GM20431 (cell line): ENCODE measurements around the gene NIPSNAP3A.

Experiments
- in situ Hi-C: fragments of 300-500 bp; cut with MseI, MboI; formaldehyde crosslinking; loops from one replicate; pipeline ENCODE4 v1.15.0; 2020; ENCODE audit warnings: low sequenced_read_pairs; ENCODE audit not compliant: unreplicated experiment

The NIPSNAP3A gene

GRCh38 chr9:104800068-104800785 is 52.7 kb downstream of the NIPSNAP3A start:
- in situ Hi-C loops = no loop called here

- in situ Hi-C loops = no loop called here
Observed at GRCh38 chr9:104802110-104802509, 54.6 kb downstream of the NIPSNAP3A start.

GRCh38 chr9:104802906-104803305 is 55.4 kb downstream of the NIPSNAP3A start:
- in situ Hi-C loops = no loop called here

- in situ Hi-C loops = no loop called here
Observed at GRCh38 chr9:104805441-104805840, 58.0 kb downstream of the NIPSNAP3A start.

GRCh38 chr9:104808035-104808614 is 60.6 kb downstream of the NIPSNAP3A start:
- in situ Hi-C loops = no loop called here
